Activated CD8-positive, alpha-beta T cell treated with anti-CD3 and anti-CD28 coated beads for 36 hours (primary cell): ENCODE results near the gene CNTROB. TPM values are rescaled to one million over a fixed set of nuclear protein-coding genes. Genes with fewer than 3 reads are reported as not detected.

Experiments
- ATAC-seq: fragments of 200-7000 bp; cut with Tn5 transposase; one replicate; pipeline ENCODE4 v1.10.0; 2021; ENCODE audit warnings: mild to moderate bottlenecking, moderate library complexity
- CTCF ChIA-PET: fragments of 350-600 bp; sonication (Branson Sonifier 250); formaldehyde crosslinking; loops from one replicate; lab custom pipeline; 2021; ENCODE audit warnings: antibody characterized with exemption; lab: Charles Lee
- POLR2A ChIA-PET: fragments of 350-600 bp; sonication (Branson Sonifier 250); formaldehyde crosslinking; loops from one replicate; lab custom pipeline; 2021; ENCODE audit warnings: antibody characterized with exemption; lab: Charles Lee
- DNase-seq: peaks from one replicate; pipeline ENCODE4 v3.0.0-alpha.2; 2020
- H3K27ac Mint-ChIP-seq: one replicate; pipeline ENCODE4 v1.8.0; 2021; ENCODE audit warnings: mild to moderate bottlenecking, mixed read lengths
- H3K27me3 Mint-ChIP-seq: one replicate; pipeline ENCODE4 v1.8.0; 2021; ENCODE audit warnings: mixed read lengths
- H3K36me3 Mint-ChIP-seq: one replicate; pipeline ENCODE4 v1.8.0; 2021; ENCODE audit warnings: low read depth, mixed read lengths
- H3K4me1 Mint-ChIP-seq: one replicate; pipeline ENCODE4 v1.8.0; 2021; ENCODE audit warnings: low read depth, mixed read lengths
- H3K4me3 Mint-ChIP-seq: one replicate; pipeline ENCODE4 v1.8.0; 2021; ENCODE audit warnings: mild to moderate bottlenecking, moderate library complexity, mixed read lengths
- H3K9me3 Mint-ChIP-seq: one replicate; pipeline ENCODE4 v1.8.0; 2021; ENCODE audit warnings: mixed read lengths
- CTCF ChIP-seq: fragments of 200-600 bp; IDR thresholded peaks from one replicate; pipeline ENCODE4 v1.8.0; 2022; ENCODE audit warnings: antibody characterized with exemption, mild to moderate bottlenecking
- intact Hi-C: fragments of 100-400 bp; cut with micrococcal nuclease; formaldehyde crosslinking; loops from one replicate; pipeline ENCODE4 v1.10.0; 2022
- total RNA-seq, 2 experiments: library from RNA; stranded (reverse); gene quantifications; one replicate each; pipeline ENCODE4 v1.2.3, GENCODE V29; 2021

CNTROB gene
- total RNA-seq, 2 experiments from 2014 or later: 48.4 to 54.1 TPM

GRCh38 chr17:7909089-7909488 lies 22.9 kb upstream of the CNTROB start:
- Mint-ChIP-seq H3K27me3 (no peaks in the 10 kb centered on the region), H3K9me3 (no peaks in the 10 kb centered on the region), H3K27ac (no peak overlapping the region), H3K4me1 (peaks cover 8% of the 10 kb centered on the region), H3K4me3 (no peak overlapping the region), H3K36me3 (peaks cover 48% of the 10 kb centered on the region)
- no peak for ATAC-seq
- ChIA-PET POLR2A (interaction anchor here (1.0 to 1.2 kb wide), 2 partner anchors 8 to 46 kb away, joined by 3 read pairs; no protein-coding TSS in a partner anchor), CTCF (interaction anchor here (1.0 kb wide), 1 partner anchor 80 kb away, joined by 3 read pairs; no protein-coding TSS in a partner anchor)
- TF ChIP-seq CTCF: no peak
- no peak for DNase-seq
- intact Hi-C loops: no loop called here

- H3K27me3 Mint-ChIP-seq: no peaks in the 10 kb centered on the region
- H3K4me3 Mint-ChIP-seq: no peak overlapping the region
- DNase-seq: no peak
- peaks cover 42% of the 10 kb centered on the region for H3K36me3 Mint-ChIP-seq
- H3K9me3 Mint-ChIP-seq: no peaks in the 10 kb centered on the region
- peak overlapping the region; percentile 1 for H3K27ac Mint-ChIP-seq
- ATAC-seq: no peak
- ChIA-PET POLR2A (interaction anchor here (0.6 to 0.7 kb wide), 2 partner anchors 17 to 278 kb away, joined by 3 read pairs; no protein-coding TSS in a partner anchor), CTCF (interaction anchor here (11.2 kb wide), 1 partner anchor 78 kb away, joined by 214 read pairs; no protein-coding TSS in a partner anchor)
- no peak for TF ChIP-seq CTCF
- intact Hi-C loops: loop anchor here (5.0 kb wide), 1 partner anchor 147 kb away; no protein-coding TSS in a partner anchor
- H3K4me1 Mint-ChIP-seq: peaks cover 12% of the 10 kb centered on the region
Measured at GRCh38 chr17:7910281-7910680, 21.7 kb upstream of the CNTROB start.

- ATAC-seq (no peak), DNase-seq (no peak)
- H3K27ac Mint-ChIP-seq: peak overlapping the region; percentile 14
- no peaks in the 10 kb centered on the region for H3K9me3 Mint-ChIP-seq
- POLR2A ChIA-PET: interaction anchor here (0.7 kb wide), 1 partner anchor 18 kb away, joined by 3 read pairs; no protein-coding TSS in a partner anchor
- no peaks in the 10 kb centered on the region for H3K27me3 Mint-ChIP-seq
- intact Hi-C loops: loop anchor here (5.0 kb wide), 1 partner anchor 147 kb away; no protein-coding TSS in a partner anchor
- H3K36me3 Mint-ChIP-seq: peaks cover 39% of the 10 kb centered on the region
- peaks cover 12% of the 10 kb centered on the region for H3K4me1 Mint-ChIP-seq
- TF ChIP-seq CTCF: no peak
- CTCF ChIA-PET: interaction anchor here (1.2 to 11.2 kb wide), 3 partner anchors 25 to 167 kb away, joined by 3 to 214 read pairs (median 6); no protein-coding TSS in a partner anchor
- H3K4me3 Mint-ChIP-seq: no peak overlapping the region
Measured at GRCh38 chr17:7910711-7911110, 21.3 kb upstream of the CNTROB start.

GRCh38 chr17:7911116-7911515 lies 20.9 kb upstream of the CNTROB start:
- peaks cover 39% of the 10 kb centered on the region for H3K36me3 Mint-ChIP-seq
- POLR2A ChIA-PET: no interaction called here

More at GRCh38 chr17:7911116-7911515, 20.9 kb upstream of the CNTROB start:
- ATAC-seq: no peak
- intact Hi-C loops: loop anchor here (5.0 kb wide), 1 partner anchor 146 kb away; no protein-coding TSS in a partner anchor
- Mint-ChIP-seq H3K9me3 (no peaks in the 10 kb centered on the region), H3K4me3 (no peak overlapping the region), H3K27ac (peak overlapping the region; percentile 14), H3K27me3 (no peaks in the 10 kb centered on the region), H3K4me1 (peaks cover 12% of the 10 kb centered on the region)
- DNase-seq: no peak
- TF ChIP-seq CTCF: no peak
- CTCF ChIA-PET: interaction anchor here (1.1 to 11.2 kb wide), 7 partner anchors 25 to 167 kb away, joined by 3 to 214 read pairs (median 6); no protein-coding TSS in a partner anchor
